GM12878 (cell line): ENCODE results near the gene WSCD1. TPM values are rescaled to one million over a fixed set of nuclear protein-coding genes. Genes with fewer than 3 reads are reported as not detected.

ENCODE experiments used
- ATAC-seq: fragments of 200-7000 bp; cut with Tn5 transposase; 3 replicates; pipeline ENCODE4 v1.9.1; 2020; ENCODE audit warnings: mild to moderate bottlenecking, moderate library complexity
- BruUV-seq: library from RNA; stranded (reverse); fragments of 400-500 nt; replicated peaks from 2 replicates; lab custom pipeline; 2021; lab: Mats Ljungman, UMichigan
- CTCF ChIA-PET: fragments of 300-600 bp; sonication (Branson Sonifier 250); formaldehyde crosslinking; extraction: SDS; loops from one replicate; lab custom pipeline; 2021; ENCODE audit warnings: inconsistent platforms; lab: Yijun Ruan, JAX
- POLR2A ChIA-PET: fragments of 350-600 bp; formaldehyde crosslinking; extraction: SDS; loops from one replicate; lab custom pipeline; 2021; ENCODE audit warnings: inconsistent platforms; lab: Charles Lee
- RAD21 ChIA-PET: fragments of 300-600 bp; sonication (Branson Sonifier 250); formaldehyde crosslinking; loops from one replicate; lab custom pipeline; 2023; ENCODE audit warnings: antibody characterized with exemption; ENCODE audit not compliant: unreplicated experiment; lab: Charles Lee
- SMC1A ChIA-PET: fragments of 300-600 bp; sonication (Branson Sonifier 250); formaldehyde crosslinking; loops from one replicate; lab custom pipeline; 2023; ENCODE audit not compliant: unreplicated experiment, uncharacterized antibody; lab: Charles Lee
- DNase-seq: peaks from one replicate; pipeline ENCODE4 v3.0.0-alpha.2; 2011; ENCODE audit warnings: low read depth, low spot score
- FAIRE-seq: peaks from 3 replicates; lab custom pipeline; 2011; peaks lifted over from hg19 to GRCh38; lab: Jason Lieb, UNC
- H2AFZ ChIP-seq: 2 replicates; pipeline ENCODE4 v1.6.0; 2011; ENCODE audit warnings: low read depth, low read length, control low read depth; ENCODE audit not compliant: control insufficient read depth
- H3K27ac ChIP-seq: 2 replicates; pipeline ENCODE4 v1.5.1; 2011; ENCODE audit warnings: control low read depth; ENCODE audit not compliant: control insufficient read depth, insufficient read depth
- H3K27me3 ChIP-seq, 2 experiments: replicated peaks in 1 of 2; 2 replicates each; pipeline versions ENCODE4 v1.6.0 to v1.6.1; 2011; ENCODE audit warnings: low read length in 1 of 2; ENCODE audit not compliant: control insufficient read depth in 2 of 2, insufficient read depth in 2 of 2
- H3K36me3 ChIP-seq, 2 experiments: 2 replicates each; pipeline ENCODE4 v1.5.1; 2011; ENCODE audit warnings: low read length in 1 of 2; ENCODE audit not compliant: control insufficient read depth in 2 of 2, insufficient read depth in 2 of 2
- H3K4me1 ChIP-seq: 2 replicates; pipeline ENCODE4 v1.6.1; 2011; ENCODE audit warnings: mild to moderate bottlenecking, low read length, moderate library complexity, mixed read lengths; ENCODE audit not compliant: control insufficient read depth, insufficient read depth
- H3K4me2 ChIP-seq: 2 replicates; pipeline ENCODE4 v1.6.0; 2011; ENCODE audit warnings: control low read depth; ENCODE audit not compliant: control insufficient read depth, insufficient read depth
- H3K4me3 ChIP-seq: fragments of 200-600 bp; sonication (generic); 2 replicates; pipeline ENCODE4 v1.5.1; 2016
- H3K79me2 ChIP-seq: 2 replicates; pipeline ENCODE4 v1.6.0; 2011; ENCODE audit warnings: low read length; ENCODE audit not compliant: control insufficient read depth, insufficient read depth
- H3K9ac ChIP-seq: 2 replicates; pipeline ENCODE4 v1.8.0; 2011; ENCODE audit warnings: low read length, control low read depth, mixed read lengths; ENCODE audit not compliant: control insufficient read depth, insufficient read depth
- H3K9me3 ChIP-seq: replicated peaks from 3 replicates; pipeline ENCODE4 v1.5.1; 2011; ENCODE audit warnings: mild to moderate bottlenecking, low read length; ENCODE audit not compliant: control insufficient read depth, insufficient read depth
- H4K20me1 ChIP-seq: 2 replicates; pipeline ENCODE4 v1.6.0; 2011; ENCODE audit not compliant: control insufficient read depth, insufficient read depth
- ATF7 ChIP-seq: fragments of 450-650 bp; IDR thresholded peaks from 2 replicates; pipeline ENCODE4 v1.6.1; 2016; ENCODE audit warnings: low read depth, mild to moderate bottlenecking
- BACH1 ChIP-seq: fragments of 450-650 bp; IDR thresholded peaks from 2 replicates; pipeline ENCODE4 v1.6.1; 2017; ENCODE audit warnings: mild to moderate bottlenecking, borderline replicate concordance
- CHD4 ChIP-seq: fragments of 200-600 bp; sonication (generic); IDR thresholded peaks from 2 replicates; pipeline ENCODE4 v1.6.1; 2016; ENCODE audit warnings: mild to moderate bottlenecking
- FOXK2 ChIP-seq: fragments of 450-650 bp; IDR thresholded peaks from 2 replicates; pipeline ENCODE4 v1.6.1; 2017; ENCODE audit warnings: mild to moderate bottlenecking, moderate library complexity
- FOXM1 ChIP-seq: IDR thresholded peaks from 2 replicates; pipeline ENCODE4 v1.6.1; 2012; ENCODE audit warnings: low read depth, mild to moderate bottlenecking, inconsistent platforms, low read length, moderate library complexity
- HDAC6 ChIP-seq: fragments of 200-600 bp; sonication (generic); IDR thresholded peaks from one replicate; pipeline ENCODE4 v1.8.0; 2017; ENCODE audit warnings: antibody characterized with exemption; ENCODE audit not compliant: unreplicated experiment
- KAT2A ChIP-seq: conservative IDR thresholded peaks from 2 replicates; pipeline ENCODE4 v1.6.1; 2011; ENCODE audit warnings: low read depth, low read length; ENCODE audit not compliant: control insufficient read depth
- NRF1 ChIP-seq: conservative IDR thresholded peaks from 2 replicates; pipeline ENCODE4 v1.6.1; 2011; ENCODE audit warnings: mild to moderate bottlenecking, low read depth, low read length, improper control_type of control experiment
- RAD51 ChIP-seq: fragments of 450-650 bp; IDR thresholded peaks from 2 replicates; pipeline ENCODE4 v1.6.1; 2016; ENCODE audit warnings: moderate library complexity, mild to moderate bottlenecking, inconsistent platforms
- SREBF1 ChIP-seq: IDR thresholded peaks from 2 replicates; pipeline ENCODE4 v1.6.1; 2012; ENCODE audit warnings: mild to moderate bottlenecking, low read length
- TCF3 ChIP-seq: IDR thresholded peaks from 2 replicates; pipeline ENCODE4 v1.6.1; 2012; ENCODE audit warnings: low read depth, mild to moderate bottlenecking, low read length, borderline replicate concordance; ENCODE audit not compliant: insufficient read depth
- WGBS: methylation state at CpG from one replicate; pipeline ENCODE4 v1.1.6; 2016; ENCODE audit warnings: low lambda C conversion rate; ENCODE audit not compliant: insufficient replicate concordance, insufficient coverage; ENCODE audit errors: missing lambda C conversion rate; 5-methylcytosine and 5-hydroxymethylcytosine counted together
- in situ Hi-C: fragments of 300-500 bp; cut with MboI; formaldehyde crosslinking; loops from 9 replicates; pipeline ENCODE4 v1.14.3; 2018; ENCODE audit warnings: mixed read lengths
- intact Hi-C: fragments of 100-400 bp; cut with micrococcal nuclease; formaldehyde crosslinking; loops from one replicate; pipeline ENCODE4 v1.14.2; 2022; ENCODE audit not compliant: unreplicated experiment
- polyA plus RNA-seq, 11 experiments: library from polyadenylated mRNA; depleted of rRNA in 4 of 11; unstranded in 6 of 11; stranded (reverse) in 5 of 11; fragments of >200 nt; fragmentation: Nextera tagmentation in 4 of 11; fragmentation: Illumina TruSeq in 1 of 11; extraction: Ambion mirVana in 4 of 11; extraction: Trizol in 1 of 11; gene quantifications; 1 replicate in 1 of 11; 2 replicates in 10 of 11; pipeline versions ENCODE4 v1.2.1 to v1.2.3, GENCODE V29; 2011 to 2016; ENCODE audit warnings: inconsistent platforms in 2 of 11, missing spikeins in 2 of 11, low read depth in 1 of 11
- total RNA-seq, 4 experiments: library from RNA; depleted of rRNA in 3 of 4; stranded (reverse); fragments of >200 nt in 3 of 4; fragmentation: Illumina TruSeq in 1 of 4; extraction: Trizol in 1 of 4; gene quantifications; 2 replicates each; pipeline versions ENCODE4 v1.2.1 to v1.2.3, GENCODE V29; 2013 to 2021
- TF ChIP-seq, protein P1 (sequence below): fragments of 450-650 bp; IDR thresholded peaks from 2 replicates; pipeline ENCODE4 v1.6.1; 2017; ENCODE audit warnings: mild to moderate bottlenecking, moderate library complexity
- TF ChIP-seq, protein P2 (sequence below): IDR thresholded peaks from 2 replicates; pipeline ENCODE4 v1.6.1; 2012; ENCODE audit warnings: low read depth, low read length, improper control_type of control experiment
- TF ChIP-seq, protein P3 (sequence below): fragments of 450-650 bp; IDR thresholded peaks from 2 replicates; pipeline ENCODE4 v1.6.1; 2017; ENCODE audit warnings: mild to moderate bottlenecking, low read depth, inconsistent platforms; ENCODE audit not compliant: poor library complexity, severe bottlenecking

Gene WSCD1
- total and polyA plus RNA-seq, 10 of the 15 experiments (the other 5 are each of a cell fraction or from before 2014, with no cell fraction given): 0.01 to 0.16 TPM; not detected in 8

DNA sequence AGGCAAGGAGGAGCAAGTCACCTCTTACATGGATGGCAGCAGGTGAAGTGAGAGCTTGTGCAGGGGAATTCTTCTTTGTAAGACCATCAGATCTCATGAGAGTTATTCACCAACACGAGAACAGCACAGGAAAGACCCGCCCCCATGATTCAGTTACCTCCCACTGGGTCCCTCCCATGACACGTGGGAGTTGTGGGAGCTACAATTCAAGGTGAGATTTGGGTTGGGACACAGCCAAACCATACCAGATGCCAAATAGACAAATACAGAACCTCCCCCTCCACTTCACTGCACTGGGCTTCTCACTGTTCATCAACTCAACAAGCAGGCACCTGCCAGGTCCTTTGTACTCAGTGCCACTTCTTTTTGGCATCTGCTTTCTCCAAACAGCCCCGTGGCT lies 100.2 kb downstream of the WSCD1 start:
- Histone ChIP-seq H3K4me3 (no peak overlapping the region), H2AFZ (no peak overlapping the region), H3K36me3 (no peaks in the 10 kb centered on the region), H4K20me1 (no peaks in the 10 kb centered on the region), H3K9me3 (no peaks in the 10 kb centered on the region; the same call in 2 of the 3 replicates), H3K27me3 (no peaks in the 10 kb centered on the region), H3K4me2 (no peak overlapping the region), H3K27ac (no peak overlapping the region)
- POLR2A ChIA-PET: interaction anchor here (0.6 kb wide), 1 partner anchor 49 kb away, joined by 3 read pairs; no protein-coding TSS in a partner anchor
- CTCF ChIA-PET: no interaction called here
- ATAC-seq (no peak), FAIRE-seq (no peak)
- SMC1A ChIA-PET: no interaction called here
- BruUV-seq: no TSS peak
- in situ Hi-C loops: no loop called here
- TF ChIP-seq, protein P1, sequence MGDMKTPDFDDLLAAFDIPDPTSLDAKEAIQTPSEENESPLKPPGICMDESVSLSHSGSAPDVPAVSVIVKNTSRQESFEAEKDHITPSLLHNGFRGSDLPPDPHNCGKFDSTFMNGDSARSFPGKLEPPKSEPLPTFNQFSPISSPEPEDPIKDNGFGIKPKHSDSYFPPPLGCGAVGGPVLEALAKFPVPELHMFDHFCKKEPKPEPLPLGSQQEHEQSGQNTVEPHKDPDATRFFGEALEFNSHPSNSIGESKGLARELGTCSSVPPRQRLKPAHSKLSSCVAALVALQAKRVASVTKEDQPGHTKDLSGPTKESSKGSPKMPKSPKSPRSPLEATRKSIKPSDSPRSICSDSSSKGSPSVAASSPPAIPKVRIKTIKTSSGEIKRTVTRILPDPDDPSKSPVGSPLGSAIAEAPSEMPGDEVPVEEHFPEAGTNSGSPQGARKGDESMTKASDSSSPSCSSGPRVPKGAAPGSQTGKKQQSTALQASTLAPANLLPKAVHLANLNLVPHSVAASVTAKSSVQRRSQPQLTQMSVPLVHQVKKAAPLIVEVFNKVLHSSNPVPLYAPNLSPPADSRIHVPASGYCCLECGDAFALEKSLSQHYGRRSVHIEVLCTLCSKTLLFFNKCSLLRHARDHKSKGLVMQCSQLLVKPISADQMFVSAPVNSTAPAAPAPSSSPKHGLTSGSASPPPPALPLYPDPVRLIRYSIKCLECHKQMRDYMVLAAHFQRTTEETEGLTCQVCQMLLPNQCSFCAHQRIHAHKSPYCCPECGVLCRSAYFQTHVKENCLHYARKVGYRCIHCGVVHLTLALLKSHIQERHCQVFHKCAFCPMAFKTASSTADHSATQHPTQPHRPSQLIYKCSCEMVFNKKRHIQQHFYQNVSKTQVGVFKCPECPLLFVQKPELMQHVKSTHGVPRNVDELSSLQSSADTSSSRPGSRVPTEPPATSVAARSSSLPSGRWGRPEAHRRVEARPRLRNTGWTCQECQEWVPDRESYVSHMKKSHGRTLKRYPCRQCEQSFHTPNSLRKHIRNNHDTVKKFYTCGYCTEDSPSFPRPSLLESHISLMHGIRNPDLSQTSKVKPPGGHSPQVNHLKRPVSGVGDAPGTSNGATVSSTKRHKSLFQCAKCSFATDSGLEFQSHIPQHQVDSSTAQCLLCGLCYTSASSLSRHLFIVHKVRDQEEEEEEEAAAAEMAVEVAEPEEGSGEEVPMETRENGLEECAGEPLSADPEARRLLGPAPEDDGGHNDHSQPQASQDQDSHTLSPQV: no peak
- TF ChIP-seq CHD4: no peak
- TF ChIP-seq RAD51: no peak
- TF ChIP-seq HDAC6: no peak
- no peak for TF ChIP-seq TCF3
- TF ChIP-seq SREBF1: no peak
- TF ChIP-seq, protein P2, sequence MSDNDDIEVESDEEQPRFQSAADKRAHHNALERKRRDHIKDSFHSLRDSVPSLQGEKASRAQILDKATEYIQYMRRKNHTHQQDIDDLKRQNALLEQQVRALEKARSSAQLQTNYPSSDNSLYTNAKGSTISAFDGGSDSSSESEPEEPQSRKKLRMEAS: no peak
- TF ChIP-seq, protein P3, sequence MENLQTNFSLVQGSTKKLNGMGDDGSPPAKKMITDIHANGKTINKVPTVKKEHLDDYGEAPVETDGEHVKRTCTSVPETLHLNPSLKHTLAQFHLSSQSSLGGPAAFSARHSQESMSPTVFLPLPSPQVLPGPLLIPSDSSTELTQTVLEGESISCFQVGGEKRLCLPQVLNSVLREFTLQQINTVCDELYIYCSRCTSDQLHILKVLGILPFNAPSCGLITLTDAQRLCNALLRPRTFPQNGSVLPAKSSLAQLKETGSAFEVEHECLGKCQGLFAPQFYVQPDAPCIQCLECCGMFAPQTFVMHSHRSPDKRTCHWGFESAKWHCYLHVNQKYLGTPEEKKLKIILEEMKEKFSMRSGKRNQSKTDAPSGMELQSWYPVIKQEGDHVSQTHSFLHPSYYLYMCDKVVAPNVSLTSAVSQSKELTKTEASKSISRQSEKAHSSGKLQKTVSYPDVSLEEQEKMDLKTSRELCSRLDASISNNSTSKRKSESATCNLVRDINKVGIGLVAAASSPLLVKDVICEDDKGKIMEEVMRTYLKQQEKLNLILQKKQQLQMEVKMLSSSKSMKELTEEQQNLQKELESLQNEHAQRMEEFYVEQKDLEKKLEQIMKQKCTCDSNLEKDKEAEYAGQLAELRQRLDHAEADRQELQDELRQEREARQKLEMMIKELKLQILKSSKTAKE: no peak
- no peak for TF ChIP-seq ATF7
- no peak for TF ChIP-seq NRF1
- no peak for TF ChIP-seq BACH1
- no peak for TF ChIP-seq FOXK2
- no peak for TF ChIP-seq KAT2A
- no peak for TF ChIP-seq FOXM1
- TF ChIP-seq, all 136 proteins: peak for 0
- Histone ChIP-seq H3K79me2 (no peaks in the 10 kb centered on the region), H3K4me1 (no peaks in the 10 kb centered on the region), H3K9ac (no peak overlapping the region)
- no peak for DNase-seq
- 0% methylated on average over 4 of the region's 4 CpGs for WGBS
- intact Hi-C loops: no loop called here
- RAD21 ChIA-PET: no interaction called here
